GM12875 (cell line): Measurements from ENCODE around the gene BORCS5.
"Not testable (repeated sequence)": the region's sequence is repeated elsewhere in the genome, so short reads cannot be mapped to it uniquely, and the experiment has no call there.

Source experiments
- H3K4me3 ChIP-seq: one replicate; pipeline ENCODE4 v1.5.1; 2011; ENCODE audit warnings: low read depth, low read length, control low read depth
- CTCF ChIP-seq: IDR thresholded peaks from 2 replicates; pipeline ENCODE4 v1.5.1; 2011; ENCODE audit warnings: low read depth, mild to moderate bottlenecking, control low read depth, inconsistent platforms, low read length, moderate library complexity, borderline replicate concordance; ENCODE audit not compliant: insufficient read depth

BORCS5 gene

GRCh38 chr12:12336511-12336910 lies 20.4 kb upstream of the BORCS5 start:
- no peak for TF ChIP-seq CTCF
- H3K4me3 ChIP-seq, result no peak overlapping the region

GRCh38 chr12:12338527-12339168 lies 18.2 kb upstream of the BORCS5 start:
- no peak overlapping the region for H3K4me3 ChIP-seq
- TF ChIP-seq CTCF, result no peak

- peak; percentile 64 for TF ChIP-seq CTCF
- H3K4me3 ChIP-seq, result peak within 1 kb of the TSS; percentile 61
Measured at GRCh38 chr12:12349711-12350665, 6.9 kb upstream of the BORCS5 start, which contains the start of gene MANSC1. MANSC1 (minus strand) TSS chr12:12350242; CDS start chr12:12343314, 6,928 bp downstream.

DNA sequence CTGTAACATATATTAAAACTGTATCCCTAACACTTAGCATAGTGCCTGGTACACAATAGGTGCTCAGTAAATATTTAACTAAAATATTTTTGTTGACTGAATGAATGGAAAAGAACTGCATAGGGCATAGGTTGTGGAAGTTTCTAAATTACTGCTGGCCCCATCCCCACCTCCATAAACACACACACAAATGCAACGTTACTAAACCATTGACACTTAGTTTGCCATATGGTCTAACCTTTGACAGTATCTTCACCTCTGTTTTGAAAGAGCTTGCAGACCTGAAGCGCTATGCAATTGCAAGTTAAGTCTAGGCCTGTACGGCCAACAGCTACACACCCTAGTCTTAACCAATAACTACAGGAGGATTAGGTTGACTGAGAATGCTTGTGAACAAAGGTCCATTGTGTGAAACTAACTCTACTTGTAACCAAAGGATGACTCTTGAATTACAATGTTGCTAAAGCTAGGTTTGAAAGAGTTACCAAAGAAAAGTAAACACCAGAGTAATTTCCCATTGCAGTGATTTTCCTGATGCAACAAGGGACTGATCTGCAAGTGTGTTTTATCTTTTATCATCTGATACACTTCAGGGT lies 5.9 kb upstream of the BORCS5 start:
- TF ChIP-seq CTCF, result no peak
- no peak overlapping the region for H3K4me3 ChIP-seq

- not testable (repeated sequence) for H3K4me3 ChIP-seq
Measured at GRCh38 chr12:12351468-12352185, 5.3 kb upstream of the BORCS5 start.

DNA sequence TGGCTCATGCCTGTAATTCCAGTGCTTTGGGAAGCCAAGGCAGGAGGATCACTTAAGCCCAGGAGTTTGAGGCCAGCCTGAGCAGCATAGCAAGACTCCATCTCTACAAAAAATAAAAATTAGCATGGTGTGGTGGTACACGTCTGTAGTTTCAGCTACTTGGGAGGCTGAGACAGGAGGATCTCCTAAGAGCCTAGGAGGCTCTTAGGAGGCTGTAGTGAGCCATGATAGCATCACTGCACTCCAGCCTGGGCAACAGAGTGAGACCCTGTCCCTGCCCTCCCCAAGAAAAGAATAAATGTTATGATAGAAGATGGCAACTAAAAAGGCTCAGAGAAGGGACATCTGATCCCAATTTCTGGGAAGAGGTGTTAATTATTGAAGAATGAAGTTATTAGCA lies 3.6 kb upstream of the BORCS5 start:
- TF ChIP-seq CTCF, result no peak
- no peak overlapping the region for H3K4me3 ChIP-seq

DNA sequence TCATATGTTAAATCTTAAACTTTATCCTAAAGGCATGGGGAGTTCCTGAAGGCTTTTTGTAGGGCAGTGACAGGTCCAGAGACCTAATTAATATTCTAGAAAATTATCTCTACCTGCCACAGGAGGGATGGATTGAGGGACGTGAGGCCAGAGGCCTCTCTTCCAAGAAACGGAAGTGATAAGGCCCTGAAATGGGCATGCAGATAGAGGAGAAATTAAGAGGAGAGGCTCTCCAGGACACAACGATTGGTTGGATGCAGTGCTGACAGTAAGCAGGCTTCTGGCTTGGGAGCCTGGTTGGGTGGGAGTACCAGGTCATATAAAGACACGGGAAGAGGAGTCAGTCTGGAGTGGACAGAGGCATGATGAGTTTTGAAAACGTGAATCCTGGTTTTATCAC lies 3.1 kb upstream of the BORCS5 start:
- no peak overlapping the region for H3K4me3 ChIP-seq
- TF ChIP-seq CTCF, result no peak
